ENCODE measurements around the gene NF1. TPM values are rescaled to one million over a fixed set of nuclear protein-coding genes. Genes with fewer than 3 reads are reported as not detected.
"Not testable (repeated sequence)": the region's sequence is repeated elsewhere in the genome, so short reads cannot be mapped to it uniquely, and the experiment has no call there.

Gene NF1
- total RNA-seq, 1 donor from 2014 or later = 66.7 TPM

- DNase-seq (ENCODE audit: extremely low spot score, unreplicated experiment) = no peak
- H3K36me3 Mint-ChIP-seq (ENCODE audit: unreplicated experiment) = peaks cover 35% of the 10 kb centered on the region
- H3K4me3 Mint-ChIP-seq (ENCODE audit: unreplicated experiment) = no peak overlapping the region
Observed at GRCh38 chr17:31275116-31275515, 180.3 kb downstream of the NF1 start.

DNA sequence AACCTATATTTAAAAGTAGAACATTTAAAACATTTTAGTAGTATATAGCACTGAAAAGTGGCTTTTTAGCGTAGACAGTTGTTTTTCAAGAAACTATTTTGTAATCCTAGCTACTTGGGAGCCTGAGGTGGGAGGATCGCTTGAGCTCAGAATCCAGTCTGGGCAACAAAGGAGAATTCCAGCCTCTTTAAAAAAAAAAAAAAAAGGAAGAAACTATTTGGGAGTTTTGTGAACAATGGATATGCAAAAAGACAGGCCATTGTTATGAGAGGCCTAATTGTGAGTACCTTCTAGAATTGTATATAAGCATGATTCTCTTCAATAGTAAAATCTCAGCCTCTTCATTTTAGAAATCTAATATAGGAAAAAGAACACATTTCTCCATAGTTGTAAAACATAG, 184.6 kb downstream of the NF1 start:
- no peak for DNase-seq (ENCODE audit: extremely low spot score, unreplicated experiment)
- H3K36me3 Mint-ChIP-seq (ENCODE audit: unreplicated experiment) = peaks cover 32% of the 10 kb centered on the region
- no peak for TF ChIP-seq CTCF (IDR thresholded peaks at IDR 0.05)
- no peak overlapping the region for H3K4me3 Mint-ChIP-seq (ENCODE audit: unreplicated experiment)
- peaks cover 5% of the 10 kb centered on the region for H3K9me3 Mint-ChIP-seq (ENCODE audit: unreplicated experiment)
- H3K27ac Mint-ChIP-seq (ENCODE audit: unreplicated experiment) = no peak overlapping the region
- peaks cover 4% of the 10 kb centered on the region for H3K4me1 Mint-ChIP-seq (ENCODE audit: unreplicated experiment)
- no peaks in the 10 kb centered on the region for H3K27me3 Mint-ChIP-seq (ENCODE audit: unreplicated experiment)

More at GRCh38 chr17:31275116-31275515, 180.3 kb downstream of the NF1 start:
- H3K4me1 Mint-ChIP-seq (ENCODE audit: unreplicated experiment) = peaks cover 17% of the 10 kb centered on the region
- no peaks in the 10 kb centered on the region for H3K27me3 Mint-ChIP-seq (ENCODE audit: unreplicated experiment)
- TF ChIP-seq CTCF (IDR thresholded peaks at IDR 0.05) = no peak
- H3K27ac Mint-ChIP-seq (ENCODE audit: unreplicated experiment) = no peak overlapping the region
- H3K9me3 Mint-ChIP-seq (ENCODE audit: unreplicated experiment) = peaks cover 5% of the 10 kb centered on the region

GRCh38 chr17:31281061-31281460, 186.3 kb downstream of the NF1 start:
- no peak for TF ChIP-seq CTCF (IDR thresholded peaks at IDR 0.05)
- no peak for DNase-seq (ENCODE audit: extremely low spot score, unreplicated experiment)
- Mint-ChIP-seq H3K36me3 (ENCODE audit: unreplicated experiment) (peaks cover 20% of the 10 kb centered on the region), H3K27ac (ENCODE audit: unreplicated experiment) (no peak overlapping the region), H3K27me3 (ENCODE audit: unreplicated experiment) (no peaks in the 10 kb centered on the region), H3K4me3 (ENCODE audit: unreplicated experiment) (no peak overlapping the region), H3K9me3 (ENCODE audit: unreplicated experiment) (no peaks in the 10 kb centered on the region), H3K4me1 (ENCODE audit: unreplicated experiment) (no peaks in the 10 kb centered on the region)

DNA sequence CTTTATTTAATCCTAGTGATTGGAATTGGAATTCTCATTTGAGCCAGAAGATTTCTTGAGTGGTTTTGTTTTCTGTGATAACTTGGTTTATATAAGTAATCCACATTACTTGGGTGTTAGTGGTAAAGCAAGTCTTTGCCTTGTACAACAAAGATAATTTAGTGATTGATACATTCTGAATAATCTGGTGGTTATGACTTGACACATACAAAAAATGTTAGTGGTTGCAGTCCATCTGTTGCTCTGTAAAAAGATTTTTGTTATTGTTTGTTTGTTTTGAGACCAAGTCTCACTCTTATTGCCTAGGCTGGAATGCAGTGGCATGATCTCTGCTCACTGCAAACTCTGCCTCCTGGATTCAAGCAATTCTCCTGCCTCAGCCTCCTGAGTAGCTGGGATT, 189.1 kb downstream of the NF1 start:
- TF ChIP-seq CTCF (IDR thresholded peaks at IDR 0.05) = no peak
- no peak overlapping the region for H3K27ac Mint-ChIP-seq (ENCODE audit: unreplicated experiment)

DNA sequence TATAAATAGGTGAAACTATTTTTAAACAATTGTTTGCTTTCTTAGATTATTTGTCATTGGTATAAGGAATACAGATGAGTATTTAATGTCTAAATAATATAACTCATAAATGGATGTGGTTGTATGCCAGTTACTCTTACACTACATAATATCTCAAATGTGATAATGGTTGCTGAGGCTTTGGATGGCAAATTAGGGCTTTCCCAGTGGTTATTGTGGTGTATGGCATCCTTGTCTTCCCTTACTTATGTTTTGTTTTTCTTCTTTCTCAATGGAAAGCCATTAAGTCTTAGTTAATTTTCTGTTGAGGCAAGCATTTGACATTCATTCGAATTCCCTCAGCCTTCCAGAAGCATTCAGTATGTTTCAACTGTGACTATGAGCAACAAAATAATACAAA, 191.8 kb downstream of the NF1 start:
- H3K4me3 Mint-ChIP-seq (ENCODE audit: unreplicated experiment) = no peak overlapping the region
- peaks cover 23% of the 10 kb centered on the region for H3K36me3 Mint-ChIP-seq (ENCODE audit: unreplicated experiment)
- H3K27ac Mint-ChIP-seq (ENCODE audit: unreplicated experiment) = no peak overlapping the region
- TF ChIP-seq CTCF (IDR thresholded peaks at IDR 0.05) = no peak
- H3K27me3 Mint-ChIP-seq (ENCODE audit: unreplicated experiment) = no peaks in the 10 kb centered on the region
- DNase-seq (ENCODE audit: extremely low spot score, unreplicated experiment) = no peak
- H3K4me1 Mint-ChIP-seq (ENCODE audit: unreplicated experiment) = peaks cover 8% of the 10 kb centered on the region
- H3K9me3 Mint-ChIP-seq (ENCODE audit: unreplicated experiment) = no peaks in the 10 kb centered on the region

More for the DNA sequence above, 189.1 kb downstream of the NF1 start:
- H3K36me3 Mint-ChIP-seq (ENCODE audit: unreplicated experiment) = peaks cover 30% of the 10 kb centered on the region
- peaks cover 1% of the 10 kb centered on the region for H3K4me1 Mint-ChIP-seq (ENCODE audit: unreplicated experiment)
- no peak for DNase-seq (ENCODE audit: extremely low spot score, unreplicated experiment)
- H3K27me3 Mint-ChIP-seq (ENCODE audit: unreplicated experiment) = no peaks in the 10 kb centered on the region
- no peak overlapping the region for H3K4me3 Mint-ChIP-seq (ENCODE audit: unreplicated experiment)
- no peaks in the 10 kb centered on the region for H3K9me3 Mint-ChIP-seq (ENCODE audit: unreplicated experiment)

DNA sequence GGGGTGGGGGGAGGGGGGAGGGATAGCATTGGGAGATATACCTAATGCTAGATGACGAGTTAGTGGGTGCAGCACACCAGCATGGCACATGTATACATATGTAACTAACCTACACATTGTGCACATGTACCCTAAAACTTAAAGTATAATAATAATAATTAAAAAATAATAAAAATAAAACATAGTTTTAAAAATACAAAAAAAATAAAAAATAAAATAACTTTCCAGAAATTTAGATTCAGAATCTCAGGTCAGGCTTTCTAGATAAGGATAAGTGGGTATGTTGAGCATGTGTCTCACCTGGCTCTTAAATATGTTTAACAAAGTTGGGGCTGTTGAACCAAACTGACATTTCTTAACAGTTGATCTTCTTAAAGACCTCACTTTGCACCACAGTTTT, 193.2 kb downstream of the NF1 start:
- H3K27ac Mint-ChIP-seq (ENCODE audit: unreplicated experiment); H3K27me3 Mint-ChIP-seq (ENCODE audit: unreplicated experiment); H3K4me1 Mint-ChIP-seq (ENCODE audit: unreplicated experiment); DNase-seq (ENCODE audit: extremely low spot score, unreplicated experiment); H3K9me3 Mint-ChIP-seq (ENCODE audit: unreplicated experiment); H3K4me3 Mint-ChIP-seq (ENCODE audit: unreplicated experiment): not testable (repeated sequence)
- H3K36me3 Mint-ChIP-seq (ENCODE audit: unreplicated experiment) = peaks cover 21% of the 10 kb centered on the region

All from osteocyte (in vitro differentiated cells).